Nucleus accumbens (tissue), 56 donors: Measurements from ENCODE around the gene PGM1.

Experiments used
- DNase-seq, 56 donors: peaks; one replicate each; lab custom pipeline; 2025; lab: John Stamatoyannopoulos, UW

The PGM1 gene

GRCh38 chr1:63663873-63664272 lies 70.7 kb downstream of the PGM1 start:
- DNase-seq = no peak

- DNase-seq = no peak
Observed at GRCh38 chr1:63664742-63665141, 71.5 kb downstream of the PGM1 start.

- DNase-seq = no peak
Observed at GRCh38 chr1:63665410-63665809, 72.2 kb downstream of the PGM1 start.

- DNase-seq = no peak
Observed at GRCh38 chr1:63665824-63666223, 72.6 kb downstream of the PGM1 start.

- DNase-seq = no peak
Observed at GRCh38 chr1:63668298-63668697, 75.1 kb downstream of the PGM1 start.

GRCh38 chr1:63669151-63669961 lies 76.1 kb downstream of the PGM1 start:
- no peak for DNase-seq

GRCh38 chr1:63670164-63670563 lies 77.0 kb downstream of the PGM1 start:
- DNase-seq = no peak

GRCh38 chr1:63671514-63671913 lies 78.3 kb downstream of the PGM1 start:
- no peak for DNase-seq

GRCh38 chr1:63674238-63674864 lies 81.1 kb downstream of the PGM1 start:
- DNase-seq = peak in 35 of 56 donors; percentile 5 to 68 (median 24)

GRCh38 chr1:63674865-63675419 lies 81.7 kb downstream of the PGM1 start:
- peak in 1 of 56 donors; percentile 9 for DNase-seq

- no peak for DNase-seq
Observed at GRCh38 chr1:63675420-63675931, 82.3 kb downstream of the PGM1 start.

GRCh38 chr1:63677497-63677896 lies 84.3 kb downstream of the PGM1 start:
- no peak for DNase-seq

GRCh38 chr1:63678200-63678599 lies 85.0 kb downstream of the PGM1 start:
- no peak for DNase-seq

GRCh38 chr1:63679076-63679475 lies 85.9 kb downstream of the PGM1 start:
- DNase-seq = no peak

GRCh38 chr1:63679589-63679988 lies 86.4 kb downstream of the PGM1 start:
- DNase-seq = no peak

- no peak for DNase-seq
Observed at GRCh38 chr1:63682936-63683335, 89.7 kb downstream of the PGM1 start.

GRCh38 chr1:63683759-63684158 lies 90.5 kb downstream of the PGM1 start:
- no peak for DNase-seq

- no peak for DNase-seq
Observed at GRCh38 chr1:63686696-63687095, 93.5 kb downstream of the PGM1 start.

- DNase-seq = no peak
Observed at GRCh38 chr1:63688302-63688890, 95.2 kb downstream of the PGM1 start.

- no peak for DNase-seq
Observed at GRCh38 chr1:63690966-63691700, 97.9 kb downstream of the PGM1 start.
